CD4-positive, alpha-beta T cell treated with Interleukin-6 for 4 hours (primary cell): ENCODE data around the gene SF3B4.
"Not testable (repeated sequence)": the region's sequence is repeated elsewhere in the genome, so short reads cannot be mapped to it uniquely, and the experiment has no call there.

Source experiments
- DNase-seq: peaks from one replicate; pipeline ENCODE4 v3.0.0-alpha.2; 2020; ENCODE audit warnings: mixed read lengths

SF3B4 gene

GRCh38 chr1:149927563-149928400, at the start of gene SF3B4:
SF3B4 (minus strand) TSS chr1:149927803; CDS start chr1:149927759, 44 bp downstream.
- DNase-seq: peak; percentile 97

- DNase-seq: no peak
These were observed 49.7 kb upstream of the SF3B4 start for GRCh38 chr1:149977345-149977744.

DNA sequence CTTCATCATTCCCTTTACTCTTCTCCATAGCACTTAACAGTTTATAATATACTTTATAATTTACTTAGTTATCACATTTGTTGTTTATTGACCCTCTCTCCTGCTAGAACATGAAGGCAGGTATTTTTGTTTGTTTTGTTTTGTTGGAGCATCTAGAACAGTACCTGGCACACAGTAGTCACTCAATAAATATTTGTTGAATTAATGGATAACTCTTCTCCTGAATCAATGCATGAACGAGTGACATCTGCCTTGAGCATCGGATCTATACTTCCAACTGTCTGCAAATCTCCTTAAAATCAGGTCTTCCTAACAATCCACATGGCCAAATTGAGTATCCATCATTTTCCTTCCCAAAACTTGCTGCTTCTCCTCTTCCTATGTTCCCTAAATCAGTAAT, 44.9 kb upstream of the SF3B4 start:
- no peak for DNase-seq

DNA sequence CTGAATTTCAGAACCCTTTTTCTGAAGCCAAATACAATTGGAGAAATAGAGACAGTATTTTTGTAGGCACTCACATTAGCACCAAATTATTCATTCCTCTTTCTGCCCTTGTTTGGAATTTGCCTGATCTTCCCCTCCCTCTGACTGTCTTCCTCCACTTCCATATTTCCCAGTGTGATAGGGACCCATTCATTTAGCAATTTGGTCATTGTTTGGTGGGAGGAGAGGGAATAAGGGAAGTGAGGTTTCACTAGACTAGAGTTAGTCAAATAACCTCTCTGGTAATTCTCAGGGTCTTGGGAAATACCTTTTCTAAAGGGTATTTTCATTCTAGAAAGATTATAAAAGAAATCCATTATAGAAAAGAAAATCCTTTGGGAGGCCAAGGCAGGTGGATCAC, 40.0 kb upstream of the SF3B4 start:
- DNase-seq: no peak

GRCh38 chr1:149967041-149967440, 39.4 kb upstream of the SF3B4 start:
- DNase-seq: no peak

DNA sequence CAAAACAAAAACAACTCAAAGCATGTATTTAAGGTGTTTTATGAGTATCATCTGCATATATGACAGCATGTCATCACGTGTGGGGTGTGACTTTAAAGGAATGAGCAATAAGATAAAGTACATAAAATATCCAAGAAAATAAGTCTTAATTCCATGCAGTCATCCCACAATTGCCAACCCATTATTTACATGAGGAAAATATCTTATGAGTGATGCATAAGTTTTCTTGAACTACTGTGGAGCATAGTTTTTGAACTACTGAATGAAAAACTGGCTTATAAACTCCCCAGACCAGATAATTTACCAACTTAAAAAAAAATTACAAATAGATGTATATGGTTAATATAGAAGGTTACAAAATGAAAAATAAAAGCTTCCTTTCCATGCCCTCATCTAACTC, 38.8 kb upstream of the SF3B4 start:
- no peak for DNase-seq

- DNase-seq: no peak
These were observed 37.8 kb upstream of the SF3B4 start for GRCh38 chr1:149965440-149965839.

DNA sequence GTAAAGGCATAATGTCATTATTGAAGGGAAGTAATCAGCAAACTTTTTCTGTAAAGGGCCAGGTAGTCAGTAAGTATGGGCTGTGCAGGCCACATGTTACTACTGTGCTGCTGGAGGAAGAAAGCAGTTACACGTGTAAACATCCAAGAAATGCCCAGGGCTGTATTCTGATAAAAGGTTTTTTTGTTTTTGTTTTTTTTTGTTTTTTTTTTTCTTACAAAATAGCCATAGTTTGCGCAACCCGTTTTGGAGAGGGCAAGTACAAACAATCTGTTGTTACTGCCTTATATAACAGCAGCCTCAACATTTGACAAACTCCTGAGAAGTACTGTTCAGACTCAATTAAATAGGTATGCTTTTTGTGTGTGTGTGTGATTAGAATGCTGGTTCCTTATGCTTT, 35.8 kb upstream of the SF3B4 start:
- no peak for DNase-seq

DNA sequence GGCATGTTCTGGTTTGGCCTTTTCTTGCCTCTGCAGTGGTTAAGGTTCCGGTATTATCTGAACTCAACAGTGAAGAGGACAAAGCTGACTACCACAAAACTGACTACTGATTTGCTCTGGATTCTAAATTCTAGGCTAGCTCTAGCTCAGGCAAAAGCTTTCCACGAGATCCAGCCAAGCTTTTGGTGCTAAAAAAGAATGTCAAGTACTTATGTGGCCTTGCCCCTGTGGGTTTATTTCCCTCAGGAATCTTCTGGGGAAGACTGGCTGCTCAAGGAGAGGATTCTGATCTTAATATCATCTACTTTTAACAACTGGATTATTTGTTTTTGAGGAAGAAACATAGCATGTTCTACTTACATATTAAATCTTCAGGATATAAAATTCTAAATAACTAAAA, 35.1 kb upstream of the SF3B4 start:
- no peak for DNase-seq

GRCh38 chr1:149962039-149962647, 34.5 kb upstream of the SF3B4 start:
- peak; percentile 50 for DNase-seq

DNA sequence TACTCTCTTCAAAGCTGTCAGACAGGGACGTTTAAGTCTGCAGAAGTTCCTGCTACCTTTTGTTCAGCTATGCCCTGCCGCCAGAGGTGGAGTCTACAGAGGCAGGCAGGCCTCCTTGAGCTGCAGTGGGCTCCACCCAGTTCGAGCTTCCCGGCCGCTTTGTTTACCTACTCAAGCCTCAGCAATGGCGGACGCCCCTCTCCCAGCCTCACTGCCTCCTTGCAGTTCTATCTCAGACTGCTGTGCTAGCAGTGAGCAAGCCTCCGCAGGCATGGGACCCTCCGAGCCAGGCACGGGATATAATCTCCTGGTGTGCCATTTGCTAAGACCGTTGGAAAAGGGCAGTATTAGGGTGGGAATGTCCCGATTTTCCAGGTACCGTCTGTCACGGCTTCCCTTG, 29.9 kb upstream of the SF3B4 start:
- DNase-seq: not testable (repeated sequence)

GRCh38 chr1:149949911-149950310, 22.3 kb upstream of the SF3B4 start:
- no peak for DNase-seq

DNA sequence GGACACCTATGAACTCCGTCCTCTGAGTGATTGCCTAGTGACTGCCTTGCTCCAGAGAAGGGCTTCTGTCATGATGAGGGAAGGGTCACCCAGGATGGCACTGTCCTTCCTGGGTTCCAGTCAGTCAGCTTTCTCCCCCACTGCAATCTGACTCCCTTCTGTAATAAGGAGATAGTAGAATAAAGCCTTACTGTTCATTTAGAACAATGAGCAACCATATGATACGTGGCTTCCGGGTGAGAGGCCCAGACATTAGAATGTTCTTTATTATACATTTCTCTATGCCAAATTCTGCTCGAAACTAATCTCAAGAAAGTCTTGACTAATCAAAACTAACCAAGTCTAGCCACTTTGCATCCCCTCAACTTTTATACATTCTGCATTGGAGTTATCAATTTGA, 17.6 kb upstream of the SF3B4 start:
- DNase-seq: no peak

- no peak for DNase-seq
These were observed 15.3 kb upstream of the SF3B4 start for GRCh38 chr1:149942885-149943284.

GRCh38 chr1:149942207-149942606, 14.6 kb upstream of the SF3B4 start:
- DNase-seq: no peak

- DNase-seq: no peak
These were observed 12.8 kb upstream of the SF3B4 start for GRCh38 chr1:149940427-149940826.

DNA sequence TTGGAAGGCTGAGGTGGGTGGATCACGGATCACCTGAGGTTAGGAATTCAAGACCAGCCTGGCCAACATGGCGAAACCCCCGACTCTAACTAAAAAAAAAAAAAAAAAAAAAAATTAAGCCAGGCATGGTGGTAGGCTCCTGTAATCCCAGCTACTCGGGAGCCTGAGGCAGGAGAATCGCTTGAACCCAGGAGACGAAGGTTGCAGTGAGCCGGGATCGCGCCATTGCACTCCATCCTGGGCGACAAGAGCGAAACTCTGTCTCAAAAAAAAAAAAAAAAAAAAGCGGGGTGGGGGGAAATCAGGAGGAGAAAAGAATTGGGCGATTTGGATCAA, 11.0 kb upstream of the SF3B4 start:
- not testable (repeated sequence) for DNase-seq

GRCh38 chr1:149937759-149938158, 10.2 kb upstream of the SF3B4 start:
- no peak for DNase-seq

- DNase-seq: no peak
These were observed 9.5 kb upstream of the SF3B4 start for GRCh38 chr1:149936992-149937705.

- no peak for DNase-seq
These were observed 8.8 kb upstream of the SF3B4 start, which contains the start of gene MTMR11 for GRCh38 chr1:149936170-149936991. MTMR11 (minus strand) TSS chr1:149936879; CDS start chr1:149936647, 232 bp downstream.

DNA sequence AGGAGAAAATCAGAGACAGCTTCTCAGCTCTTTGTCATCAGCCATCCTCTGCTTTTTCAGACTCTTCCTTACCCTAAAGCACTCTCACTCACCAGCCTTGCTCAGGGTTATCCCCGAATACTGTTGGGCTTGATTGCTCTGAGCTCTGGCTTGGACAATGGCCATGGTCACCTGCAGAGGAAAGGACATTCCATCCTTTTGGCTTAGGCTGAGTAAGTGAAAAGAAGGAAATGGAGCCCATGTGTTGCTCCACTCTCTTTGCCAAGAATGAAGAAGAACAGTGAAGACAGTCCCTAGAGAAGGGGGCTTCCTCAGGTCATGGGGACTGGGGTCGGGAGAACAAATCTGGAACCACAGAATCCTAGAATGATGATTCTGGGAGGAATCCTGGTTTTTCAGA, 6.8 kb upstream of the SF3B4 start:
- DNase-seq: no peak

- DNase-seq: no peak
These were observed 5.6 kb upstream of the SF3B4 start for GRCh38 chr1:149933208-149933607.

- DNase-seq: no peak
These were observed 4.9 kb upstream of the SF3B4 start for GRCh38 chr1:149932474-149932873.
